ENCODE results near the gene ARHGAP11A. TPM values are rescaled to one million over a fixed set of nuclear protein-coding genes. Genes with fewer than 3 reads are reported as not detected.

The ARHGAP11A gene
- total RNA-seq, 1 experiment from 2014 or later: 102 TPM

- ChIA-PET CTCF (no interaction called here), RAD21 (ENCODE audit: low non-redundant PET in 1 of 2, low total read pairs in 2 of 2, uncharacterized antibody in 2 of 2, unreplicated experiment in 2 of 2) (no interaction called here), POLR2A (no interaction called here)
- no peak overlapping the region for H3K27ac ChIP-seq (ENCODE audit: low read depth, low read length)
- H3K9ac ChIP-seq (ENCODE audit: low read length): no peak overlapping the region
- no peaks in the 10 kb centered on the region for H3K9me2 ChIP-seq (ENCODE audit: insufficient read depth)
- H2AFZ ChIP-seq (ENCODE audit: low read depth, low read length, poor library complexity, severe bottlenecking): no peak overlapping the region
- no peaks in the 10 kb centered on the region for H3K4me1 ChIP-seq (ENCODE audit: control insufficient read depth in 1 of 2, insufficient read depth in 2 of 2, low read length in 2 of 2)
- H4K20me1 ChIP-seq (ENCODE audit: insufficient read depth): no peaks in the 10 kb centered on the region
- DNase-seq (ENCODE audit: low read depth, low spot score): no peak
- ATAC-seq: no peak
- no peaks in the 10 kb centered on the region for H3K9me3 ChIP-seq (ENCODE audit: control insufficient read depth in 1 of 2, insufficient read depth in 1 of 2, low read depth in 1 of 2, low read length in 2 of 2)
- H3K27me3 ChIP-seq (ENCODE audit: insufficient read depth, low read length): no peaks in the 10 kb centered on the region
- TF ChIP-seq POLR2AphosphoS5 (IDR thresholded peaks at IDR 0.05; ENCODE audit: low read depth, low read length) (no peak), JUND (IDR thresholded peaks at IDR 0.05) (no peak), CEBPB (IDR thresholded peaks at IDR 0.05; ENCODE audit: low read depth) (no peak), ZBTB33 (IDR thresholded peaks at IDR 0.05; ENCODE audit: extremely low read depth, insufficient replicate concordance, low read length) (no peak), YY1 (IDR thresholded peaks at IDR 0.05; ENCODE audit: extremely low read depth, insufficient replicate concordance, low read depth, low read length) (no peak), FOSL1 (IDR thresholded peaks at IDR 0.05; ENCODE audit: low read depth) (no peak), SIN3A (IDR thresholded peaks at IDR 0.05; ENCODE audit: low read depth) (no peak), ZNF274 (IDR thresholded peaks at IDR 0.05; ENCODE audit: low read depth, low read length) (no peak), MAX (IDR thresholded peaks at IDR 0.05) (no peak), ATF3 (IDR thresholded peaks at IDR 0.05) (no peak), CTCF (IDR thresholded peaks at IDR 0.05 in 2 of 3, conservative IDR thresholded peaks at IDR 0.05 in 1 of 3; ENCODE audit: borderline replicate concordance in 1 of 3, insufficient read depth in 1 of 3, low read depth in 2 of 3, low read length in 2 of 3) (no peak), SRF (IDR thresholded peaks at IDR 0.05; ENCODE audit: low read depth) (no peak), EZH2 (IDR thresholded peaks at IDR 0.05) (no peak), RAD21 (IDR thresholded peaks at IDR 0.05; ENCODE audit: low read depth) (no peak), TCF7L2 (IDR thresholded peaks at IDR 0.05; ENCODE audit: borderline replicate concordance, extremely low read depth, insufficient read depth, insufficient read length) (no peak)
- no peak overlapping the region for H3K4me3 ChIP-seq (replicated peaks in 1 of 2; ENCODE audit: low read depth in 1 of 2, low read length in 2 of 2)
- H3K4me2 ChIP-seq (ENCODE audit: low read length): no peak overlapping the region
- BruUV-seq (replicated peaks): no TSS peak
- peaks cover 17 to 26% of the 10 kb centered on the region in 2 experiments; a peak in 3 of 4 replicates for H3K36me3 ChIP-seq (ENCODE audit: control insufficient read depth in 1 of 2, insufficient read depth in 2 of 2, low read length in 2 of 2)
- intact Hi-C loops (cut with micrococcal nuclease): no loop called here
- no peaks in the 10 kb centered on the region; the same call in 1 of the 2 replicates for H3K79me2 ChIP-seq (ENCODE audit: insufficient read depth, low read length)
Observed at GRCh38 chr15:32643907-32644445, 28.7 kb downstream of the ARHGAP11A start.

Measured in HCT116 (cell line).